Measurements from ENCODE around the gene RAI14.

- TF ChIP-seq, protein P1, sequence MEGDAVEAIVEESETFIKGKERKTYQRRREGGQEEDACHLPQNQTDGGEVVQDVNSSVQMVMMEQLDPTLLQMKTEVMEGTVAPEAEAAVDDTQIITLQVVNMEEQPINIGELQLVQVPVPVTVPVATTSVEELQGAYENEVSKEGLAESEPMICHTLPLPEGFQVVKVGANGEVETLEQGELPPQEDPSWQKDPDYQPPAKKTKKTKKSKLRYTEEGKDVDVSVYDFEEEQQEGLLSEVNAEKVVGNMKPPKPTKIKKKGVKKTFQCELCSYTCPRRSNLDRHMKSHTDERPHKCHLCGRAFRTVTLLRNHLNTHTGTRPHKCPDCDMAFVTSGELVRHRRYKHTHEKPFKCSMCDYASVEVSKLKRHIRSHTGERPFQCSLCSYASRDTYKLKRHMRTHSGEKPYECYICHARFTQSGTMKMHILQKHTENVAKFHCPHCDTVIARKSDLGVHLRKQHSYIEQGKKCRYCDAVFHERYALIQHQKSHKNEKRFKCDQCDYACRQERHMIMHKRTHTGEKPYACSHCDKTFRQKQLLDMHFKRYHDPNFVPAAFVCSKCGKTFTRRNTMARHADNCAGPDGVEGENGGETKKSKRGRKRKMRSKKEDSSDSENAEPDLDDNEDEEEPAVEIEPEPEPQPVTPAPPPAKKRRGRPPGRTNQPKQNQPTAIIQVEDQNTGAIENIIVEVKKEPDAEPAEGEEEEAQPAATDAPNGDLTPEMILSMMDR (conservative IDR thresholded peaks at IDR 0.05) = no peak
- TF ChIP-seq ZFX (IDR thresholded peaks at IDR 0.05) = no peak
These were observed 41.9 kb downstream of the RAI14 start for GRCh38 chr5:34698109-34698419.

Data from C4-2B (cell line).